ENCODE results near the gene CARD9. TPM values are rescaled to one million over a fixed set of nuclear protein-coding genes. Genes with fewer than 3 reads are reported as not detected.

CARD9 gene
- total RNA-seq, 2 donors from 2014 or later, result 0.15 to 1.1 TPM

- Histone ChIP-seq H3K9me3 (no peaks in the 10 kb centered on the region), H3K36me3 (no peaks in the 10 kb centered on the region), H3K27ac (no peak overlapping the region), H3K4me1 (no peaks in the 10 kb centered on the region), H3K27me3 (no peaks in the 10 kb centered on the region), H3K4me3 (no peak overlapping the region)
- no peak for DNase-seq (ENCODE audit: low spot score)
- no peak for TF ChIP-seq CTCF (IDR thresholded peaks at IDR 0.05)
Observed at GRCh38 chr9:136314944-136315343, 58.5 kb downstream of the CARD9 start.

GRCh38 chr9:136314056-136314416, 59.4 kb downstream of the CARD9 start:
- H3K36me3 ChIP-seq, result no peaks in the 10 kb centered on the region
- no peak for TF ChIP-seq CTCF (IDR thresholded peaks at IDR 0.05)

More at GRCh38 chr9:136314056-136314416, 59.4 kb downstream of the CARD9 start:
- no peaks in the 10 kb centered on the region for H3K9me3 ChIP-seq
- DNase-seq (ENCODE audit: low spot score), result no peak
- no peaks in the 10 kb centered on the region for H3K4me1 ChIP-seq
- H3K27ac ChIP-seq, result no peak overlapping the region
- H3K4me3 ChIP-seq, result no peak overlapping the region
- no peaks in the 10 kb centered on the region for H3K27me3 ChIP-seq

Other genes starting within 250 kb of the CARD9 start
- gene LHX3, start 168.5 kb downstream of the CARD9 start, total RNA-seq, result under 1 TPM in 1 of 2 donors, not detected in 1; 0.16 TPM
- 1 to 10 TPM; 3.2 to 6.3 TPM for gene QSOX2, start 127.9 kb downstream of the CARD9 start, total RNA-seq
- gene CCDC187, start 69.6 kb downstream of the CARD9 start, total RNA-seq, result not detected
- gene GPSM1, start 46.1 kb downstream of the CARD9 start, total RNA-seq, result 10 to 100 TPM; 39.4 to 44.5 TPM
- 10 to 100 TPM; 15.4 to 36.6 TPM for gene DNLZ, start 9.9 kb downstream of the CARD9 start, total RNA-seq
- gene SNAPC4, start 26.5 kb upstream of the CARD9 start, total RNA-seq, result 1 to 10 TPM; 2.5 to 4.4 TPM
- 10 to 100 TPM; 10.3 to 17.6 TPM for gene ENTR1, start 36.9 kb upstream of the CARD9 start, total RNA-seq
- 10 to 100 TPM; 40.8 to 47.4 TPM for gene PMPCA, start 37.0 kb upstream of the CARD9 start, total RNA-seq
- 1 to 10 TPM; 6.4 to 9.1 TPM for gene INPP5E, start 66.2 kb upstream of the CARD9 start, total RNA-seq
- gene SEC16A, start 109.4 kb upstream of the CARD9 start, total RNA-seq, result 10 to 100 TPM; 32.6 to 41.6 TPM
- gene NOTCH1, start 172.4 kb upstream of the CARD9 start, total RNA-seq, result 10 to 100 TPM; 14.2 to 39.7 TPM